K562 (cell line): ENCODE data around the gene CBY3. TPM values are rescaled to one million over a fixed set of nuclear protein-coding genes. Genes with fewer than 3 reads are reported as not detected.

Experiments
- BRCA1 ChIP-seq, 2 experiments: fragments of 450-650 bp in 1 of 2; sonication (generic) in 1 of 2; formaldehyde crosslinking in 1 of 2; IDR thresholded peaks; 2 replicates each; pipeline versions ENCODE4 v1.5.0 to v1.6.1; 2017 to 2020; ENCODE audit warnings: mild to moderate bottlenecking in 1 of 2, missing genetic modification reagents in 1 of 2
- CBX5 ChIP-seq: IDR thresholded peaks from 2 replicates; pipeline ENCODE4 v1.6.1; 2014; ENCODE audit warnings: low read depth, borderline replicate concordance
- CHD4 ChIP-seq: fragments of 200-600 bp; sonication (generic); IDR thresholded peaks from 3 replicates; pipeline ENCODE4 v1.6.1; 2012; ENCODE audit warnings: low read depth, mild to moderate bottlenecking, mixed read lengths, low read length, inconsistent platforms; ENCODE audit not compliant: insufficient read depth, insufficient replicate concordance, poor library complexity, severe bottlenecking
- CREB3 ChIP-seq: fragments of 450-650 bp; conservative IDR thresholded peaks from 2 replicates; pipeline ENCODE4 v1.6.1; 2016; ENCODE audit warnings: missing genetic modification characterization, low read depth, mild to moderate bottlenecking, missing compliant biosample characterization, moderate library complexity
- ESRRA ChIP-seq: fragments of 450-650 bp; IDR thresholded peaks from 2 replicates; pipeline ENCODE4 v1.6.1; 2014; ENCODE audit warnings: low read depth, mild to moderate bottlenecking, moderate library complexity, borderline replicate concordance
- ETV6 ChIP-seq, 3 experiments: fragments of 150-350 bp in 1 of 3; sonication (generic) in 1 of 3; formaldehyde crosslinking in 1 of 3; IDR thresholded peaks; 2 replicates each; pipeline versions ENCODE4 v1.6.1 to v1.8.0; 2014 to 2022; ENCODE audit warnings: borderline replicate concordance in 2 of 3, low read depth in 2 of 3, antibody characterized with exemption in 1 of 3, low read length in 1 of 3, mild to moderate bottlenecking in 1 of 3, missing genetic modification reagents in 1 of 3
- FOXJ2 ChIP-seq: fragments of 200-800 bp; sonication (Bioruptor generic); IDR thresholded peaks from 2 replicates; pipeline ENCODE4 v1.6.1; 2016; ENCODE audit warnings: missing genetic modification characterization, missing compliant biosample characterization
- HDAC6 ChIP-seq: IDR thresholded peaks from 2 replicates; pipeline ENCODE4 v1.6.1; 2012; ENCODE audit warnings: low read depth, mild to moderate bottlenecking, control low read depth, inconsistent platforms, low read length, moderate library complexity
- HNRNPL ChIP-seq: fragments of 200-400 bp; formaldehyde crosslinking; IDR thresholded peaks from 2 replicates; pipeline ENCODE4 v1.6.1; 2017; ENCODE audit warnings: low read depth, mild to moderate bottlenecking, low read length
- NR2C2 ChIP-seq, 2 experiments: fragments of 200-800 bp in 1 of 2; sonication (Bioruptor generic) in 1 of 2; sonication (generic) in 1 of 2; formaldehyde crosslinking in 1 of 2; IDR thresholded peaks; 2 replicates each; pipeline versions ENCODE4 v1.6.1 to v1.8.0; 2016 to 2022; ENCODE audit warnings: mild to moderate bottlenecking in 1 of 2, missing compliant biosample characterization in 1 of 2, missing genetic modification characterization in 1 of 2, missing genetic modification reagents in 1 of 2
- PPARD ChIP-seq: fragments of 250-450 bp; sonication (Bioruptor Pico); IDR thresholded peaks from 2 replicates; pipeline ENCODE4 v1.8.0; 2022; ENCODE audit warnings: inconsistent platforms, mild to moderate bottlenecking, moderate library complexity
- RFX1 ChIP-seq: fragments of 450-650 bp; IDR thresholded peaks from 2 replicates; pipeline ENCODE4 v1.6.1; 2016; ENCODE audit warnings: mild to moderate bottlenecking, moderate library complexity
- SAFB ChIP-seq: fragments of 200-400 bp; formaldehyde crosslinking; IDR thresholded peaks from 2 replicates; pipeline ENCODE4 v1.6.1; 2017; ENCODE audit warnings: low read depth, low read length, borderline replicate concordance
- SMARCA4 ChIP-seq: fragments of 450-650 bp; IDR thresholded peaks from 2 replicates; pipeline ENCODE4 v1.6.1; 2016
- TCF15 ChIP-seq: fragments of 250-450 bp; sonication (Bioruptor Pico); IDR thresholded peaks from 2 replicates; pipeline ENCODE4 v1.8.0; 2022; ENCODE audit warnings: moderate library complexity, mild to moderate bottlenecking, inconsistent platforms
- TSC22D4 ChIP-seq: fragments of 450-650 bp; IDR thresholded peaks from 2 replicates; pipeline ENCODE4 v1.6.1; 2016; ENCODE audit warnings: missing genetic modification characterization, missing biosample characterization, control low read depth
- ZC3H4 ChIP-seq: sonication (generic); formaldehyde crosslinking; IDR thresholded peaks from 2 replicates; pipeline ENCODE4 v1.9.0; 2021; ENCODE audit warnings: missing genetic modification reagents, borderline replicate concordance
- ZNF23 ChIP-seq: fragments of 250-450 bp; sonication (Bioruptor Pico); IDR thresholded peaks from 2 replicates; pipeline ENCODE4 v1.4.0; 2020; ENCODE audit warnings: mild to moderate bottlenecking
- ZNF274 ChIP-seq: IDR thresholded peaks from 2 replicates; pipeline ENCODE4 v1.6.1; 2011; ENCODE audit warnings: low read depth, mild to moderate bottlenecking, low read length, moderate library complexity, borderline replicate concordance
- polyA plus RNA-seq, 8 experiments: library from polyadenylated mRNA; depleted of rRNA in 4 of 8; stranded (reverse) in 5 of 8; unstranded in 3 of 8; fragments of >200 nt; fragmentation: Nextera tagmentation in 2 of 8; fragmentation: Illumina TruSeq in 1 of 8; extraction: Ambion mirVana in 2 of 8; extraction: Trizol in 1 of 8; gene quantifications; 2 replicates each; pipeline versions ENCODE4 v1.2.1 to v1.2.3, GENCODE V29; 2011 to 2014; ENCODE audit warnings: inconsistent platforms in 1 of 8, missing spikeins in 1 of 8
- total RNA-seq, 7 experiments: library from RNA; depleted of rRNA in 6 of 7; stranded (reverse); fragments of >200 nt in 6 of 7; fragmentation: Illumina TruSeq in 2 of 7; extraction: Trizol in 2 of 7; gene quantifications; 2 replicates each; pipeline versions ENCODE4 v1.2.1 to v1.2.3, GENCODE V29; 2011 to 2021; ENCODE audit warnings: low replicate concordance in 1 of 7
- TF ChIP-seq, protein P1 (sequence below): sonication (generic); formaldehyde crosslinking; IDR thresholded peaks from 2 replicates; pipeline ENCODE4 v1.8.0; 2023; ENCODE audit warnings: mild to moderate bottlenecking, missing genetic modification reagents
- TF ChIP-seq, protein P2 (sequence below): sonication (generic); IDR thresholded peaks from 2 replicates; pipeline ENCODE4 v1.6.1; 2016
- TF ChIP-seq, protein P3 (sequence below), 2 experiments: fragments of 450-650 bp; IDR thresholded peaks; 2 replicates each; pipeline ENCODE4 v1.6.1; 2016

Gene CBY3
- total and polyA plus RNA-seq, 9 of the 15 experiments (the other 6 are each of a cell fraction or from before 2014, with no cell fraction given): not detected

DNA sequence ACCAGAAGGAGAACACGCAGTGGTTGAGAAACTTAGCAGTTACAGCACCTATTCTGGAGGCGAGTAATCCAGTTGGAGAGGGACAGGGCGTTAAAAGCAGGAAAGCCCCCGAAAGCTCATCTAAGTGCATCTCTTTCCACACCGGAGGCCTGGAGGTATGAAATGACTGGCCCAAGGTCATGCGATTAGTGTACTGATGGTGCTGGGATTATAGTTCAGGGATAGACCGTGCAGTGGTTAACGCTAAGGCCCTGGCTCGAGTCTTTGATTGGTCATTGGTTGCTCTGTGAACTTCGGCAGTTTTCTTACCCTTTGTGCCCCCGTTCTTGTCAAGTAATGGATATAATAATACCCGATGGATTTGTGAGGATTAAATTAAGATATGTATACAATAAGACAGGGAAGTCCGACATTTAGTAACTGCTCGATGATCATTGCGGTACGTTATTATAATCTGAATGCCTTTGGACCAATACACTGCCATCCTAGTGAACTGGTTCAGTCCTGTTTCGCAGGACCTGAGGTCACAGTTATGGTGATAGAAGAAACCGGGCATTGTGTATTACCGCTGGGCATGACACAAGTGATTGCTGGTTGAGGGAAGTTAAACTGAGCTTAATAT, 18.9 kb upstream of the CBY3 start (continued):
- TF ChIP-seq HNRNPL: peak; percentile 42; the same call in 1 of the 2 replicates
- TF ChIP-seq, protein P1, sequence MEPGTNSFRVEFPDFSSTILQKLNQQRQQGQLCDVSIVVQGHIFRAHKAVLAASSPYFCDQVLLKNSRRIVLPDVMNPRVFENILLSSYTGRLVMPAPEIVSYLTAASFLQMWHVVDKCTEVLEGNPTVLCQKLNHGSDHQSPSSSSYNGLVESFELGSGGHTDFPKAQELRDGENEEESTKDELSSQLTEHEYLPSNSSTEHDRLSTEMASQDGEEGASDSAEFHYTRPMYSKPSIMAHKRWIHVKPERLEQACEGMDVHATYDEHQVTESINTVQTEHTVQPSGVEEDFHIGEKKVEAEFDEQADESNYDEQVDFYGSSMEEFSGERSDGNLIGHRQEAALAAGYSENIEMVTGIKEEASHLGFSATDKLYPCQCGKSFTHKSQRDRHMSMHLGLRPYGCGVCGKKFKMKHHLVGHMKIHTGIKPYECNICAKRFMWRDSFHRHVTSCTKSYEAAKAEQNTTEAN (CRISPR knock-in tag): no peak
- TF ChIP-seq SAFB: no peak
- TF ChIP-seq NR2C2 (CRISPR knock-in tag; IDR thresholded peaks at IDR 0.05): no peak
- peak; percentile 38 for TF ChIP-seq NR2C2 (tag; IDR thresholded peaks at IDR 0.05)
- no peak for TF ChIP-seq SMARCA4
- no peak for TF ChIP-seq ZNF274
- TF ChIP-seq PPARD (CRISPR knock-in tag): no peak
- no peak for TF ChIP-seq CREB3 (tag)
- no peak for TF ChIP-seq ZNF23 (CRISPR knock-in tag)
- TF ChIP-seq FOXJ2 (tag): no peak
- TF ChIP-seq CHD4: no peak
- no peak for TF ChIP-seq HDAC6
- no peak for TF ChIP-seq TSC22D4
- no peak for TF ChIP-seq ETV6 (IDR thresholded peaks at IDR 0.05; ENCODE audit: borderline replicate concordance in 1 of 2, low read depth in 2 of 2, low read length in 1 of 2)
- no peak for TF ChIP-seq ETV6 (CRISPR knock-in tag; IDR thresholded peaks at IDR 0.05; ENCODE audit: borderline replicate concordance)
- TF ChIP-seq TCF15 (CRISPR knock-in tag): no peak
- TF ChIP-seq, protein P2, sequence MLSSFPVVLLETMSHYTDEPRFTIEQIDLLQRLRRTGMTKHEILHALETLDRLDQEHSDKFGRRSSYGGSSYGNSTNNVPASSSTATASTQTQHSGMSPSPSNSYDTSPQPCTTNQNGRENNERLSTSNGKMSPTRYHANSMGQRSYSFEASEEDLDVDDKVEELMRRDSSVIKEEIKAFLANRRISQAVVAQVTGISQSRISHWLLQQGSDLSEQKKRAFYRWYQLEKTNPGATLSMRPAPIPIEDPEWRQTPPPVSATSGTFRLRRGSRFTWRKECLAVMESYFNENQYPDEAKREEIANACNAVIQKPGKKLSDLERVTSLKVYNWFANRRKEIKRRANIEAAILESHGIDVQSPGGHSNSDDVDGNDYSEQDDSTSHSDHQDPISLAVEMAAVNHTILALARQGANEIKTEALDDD: peak; percentile 40; the same call in 1 of the 2 replicates
- TF ChIP-seq, protein P3, sequence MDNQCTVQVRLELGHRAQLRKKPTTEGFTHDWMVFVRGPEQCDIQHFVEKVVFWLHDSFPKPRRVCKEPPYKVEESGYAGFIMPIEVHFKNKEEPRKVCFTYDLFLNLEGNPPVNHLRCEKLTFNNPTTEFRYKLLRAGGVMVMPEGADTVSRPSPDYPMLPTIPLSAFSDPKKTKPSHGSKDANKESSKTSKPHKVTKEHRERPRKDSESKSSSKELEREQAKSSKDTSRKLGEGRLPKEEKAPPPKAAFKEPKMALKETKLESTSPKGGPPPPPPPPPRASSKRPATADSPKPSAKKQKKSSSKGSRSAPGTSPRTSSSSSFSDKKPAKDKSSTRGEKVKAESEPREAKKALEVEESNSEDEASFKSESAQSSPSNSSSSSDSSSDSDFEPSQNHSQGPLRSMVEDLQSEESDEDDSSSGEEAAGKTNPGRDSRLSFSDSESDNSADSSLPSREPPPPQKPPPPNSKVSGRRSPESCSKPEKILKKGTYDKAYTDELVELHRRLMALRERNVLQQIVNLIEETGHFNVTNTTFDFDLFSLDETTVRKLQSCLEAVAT (IDR thresholded peaks at IDR 0.05): peak in 1 of 2 experiments; percentile 14; a peak in 2 of 4 replicates
- TF ChIP-seq CBX5: no peak
- TF ChIP-seq ZC3H4 (CRISPR knock-in tag): no peak
- TF ChIP-seq RFX1: no peak
- peak; percentile 54; the same call in 1 of the 2 replicates for TF ChIP-seq ESRRA
- no peak for TF ChIP-seq BRCA1 (IDR thresholded peaks at IDR 0.05)
- TF ChIP-seq BRCA1 (CRISPR knock-in tag; IDR thresholded peaks at IDR 0.05): no peak
